HEK293T (cell line): ENCODE measurements around the gene DLG5.

Source experiments
- CTCF ChIA-PET: fragments of 350-600 bp; formaldehyde crosslinking; extraction: SDS; loops from one replicate; lab custom pipeline; 2021; ENCODE audit warnings: antibody characterized with exemption, inconsistent platforms; lab: Yijun Ruan, JAX
- POLR2A ChIA-PET: fragments of 350-600 bp; formaldehyde crosslinking; extraction: SDS; loops from one replicate; lab custom pipeline; 2020; ENCODE audit warnings: antibody characterized with exemption, inconsistent platforms; lab: Yijun Ruan, JAX
- DNase-seq: peaks from one replicate; pipeline ENCODE4 v3.0.0; 2012; ENCODE audit warnings: mixed read lengths; ENCODE audit errors: extremely low spot score
- ARNT ChIP-seq: fragments of 450-650 bp; IDR thresholded peaks from 2 replicates; pipeline ENCODE4 v1.6.1; 2017; ENCODE audit warnings: mild to moderate bottlenecking
- BHLHE40 ChIP-seq: fragments of 450-650 bp; IDR thresholded peaks from 2 replicates; pipeline ENCODE4 v1.6.1; 2016; ENCODE audit warnings: mild to moderate bottlenecking, moderate library complexity, borderline replicate concordance
- CTBP1 ChIP-seq: fragments of 450-650 bp; IDR thresholded peaks from 2 replicates; pipeline ENCODE4 v1.6.1; 2016; ENCODE audit warnings: borderline replicate concordance
- ELF4 ChIP-seq: fragments of 450-650 bp; IDR thresholded peaks from 2 replicates; pipeline ENCODE4 v1.6.1; 2017; ENCODE audit warnings: antibody characterized with exemption
- FOXA1 ChIP-seq: fragments of 450-650 bp; IDR thresholded peaks from 2 replicates; pipeline ENCODE4 v1.6.1; 2016; ENCODE audit warnings: mild to moderate bottlenecking
- FOXK2 ChIP-seq: fragments of 450-650 bp; IDR thresholded peaks from 2 replicates; pipeline ENCODE4 v1.6.1; 2016; ENCODE audit warnings: mild to moderate bottlenecking
- FOXM1 ChIP-seq: fragments of 450-650 bp; IDR thresholded peaks from 2 replicates; pipeline ENCODE4 v1.6.1; 2017; ENCODE audit warnings: mild to moderate bottlenecking, borderline replicate concordance
- HDGF ChIP-seq: fragments of 450-650 bp; IDR thresholded peaks from 2 replicates; pipeline ENCODE4 v1.6.1; 2017; ENCODE audit warnings: antibody characterized with exemption, borderline replicate concordance
- L3MBTL2 ChIP-seq: fragments of 450-650 bp; conservative IDR thresholded peaks from 2 replicates; pipeline ENCODE4 v1.6.1; 2016; ENCODE audit warnings: mild to moderate bottlenecking
- LEF1 ChIP-seq: fragments of 450-650 bp; IDR thresholded peaks from 2 replicates; pipeline ENCODE4 v1.6.1; 2017; ENCODE audit warnings: mild to moderate bottlenecking, borderline replicate concordance
- NFRKB ChIP-seq: fragments of 450-650 bp; IDR thresholded peaks from 2 replicates; pipeline ENCODE4 v1.6.1; 2016; ENCODE audit warnings: mild to moderate bottlenecking, moderate library complexity
- PKNOX1 ChIP-seq: fragments of 450-650 bp; IDR thresholded peaks from 2 replicates; pipeline ENCODE4 v1.6.1; 2016
- SP1 ChIP-seq: fragments of 450-650 bp; IDR thresholded peaks from 2 replicates; pipeline ENCODE4 v1.6.1; 2017
- SUZ12 ChIP-seq: fragments of 450-650 bp; IDR thresholded peaks from 2 replicates; pipeline ENCODE4 v1.6.1; 2016; ENCODE audit warnings: mild to moderate bottlenecking
- TARDBP ChIP-seq: fragments of 450-650 bp; IDR thresholded peaks from 2 replicates; pipeline ENCODE4 v1.6.1; 2016
- ZNF384 ChIP-seq: fragments of 450-650 bp; IDR thresholded peaks from 2 replicates; pipeline ENCODE4 v1.6.1; 2016

The DLG5 gene

DNA sequence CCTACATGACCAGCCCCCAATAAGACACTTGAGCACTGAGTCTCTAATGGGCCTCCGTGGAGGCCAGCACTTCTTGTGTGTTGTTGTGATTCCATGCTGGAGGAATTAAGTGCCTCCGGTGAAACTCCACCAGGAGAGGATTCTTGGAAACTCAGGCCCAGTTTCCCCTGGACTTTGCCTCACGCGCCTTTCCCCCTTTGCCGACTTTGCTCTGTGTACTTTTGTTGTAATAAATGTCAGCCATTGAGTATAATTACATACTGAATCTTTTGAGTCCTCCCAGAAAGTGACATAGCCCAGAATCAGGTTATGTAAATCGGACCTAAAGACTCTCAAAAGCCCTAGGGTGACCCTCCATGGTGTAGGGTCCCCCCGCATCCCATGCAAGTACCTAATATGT lies 82.4 kb downstream of the DLG5 start:
- ChIA-PET CTCF (no interaction called here), POLR2A (no interaction called here)
- no peak for DNase-seq
- TF ChIP-seq PKNOX1, result no peak
- no peak for TF ChIP-seq ELF4
- TF ChIP-seq L3MBTL2, result no peak
- TF ChIP-seq SUZ12, result no peak
- TF ChIP-seq ARNT, result no peak
- no peak for TF ChIP-seq CTBP1
- no peak for TF ChIP-seq SP1
- TF ChIP-seq LEF1, result no peak
- TF ChIP-seq BHLHE40, result no peak

GRCh38 chr10:77843264-77843663 lies 83.3 kb downstream of the DLG5 start:
- TF ChIP-seq PKNOX1 (no peak), FOXK2 (no peak), CTBP1 (no peak), LEF1 (no peak), L3MBTL2 (no peak), NFRKB (no peak), BHLHE40 (no peak), SP1 (no peak), SUZ12 (no peak), ELF4 (no peak), TARDBP (no peak), FOXM1 (no peak), FOXA1 (no peak), ARNT (no peak), ZNF384 (no peak), HDGF (no peak)
- ChIA-PET POLR2A (no interaction called here), CTCF (no interaction called here)
- DNase-seq, result no peak

DNA sequence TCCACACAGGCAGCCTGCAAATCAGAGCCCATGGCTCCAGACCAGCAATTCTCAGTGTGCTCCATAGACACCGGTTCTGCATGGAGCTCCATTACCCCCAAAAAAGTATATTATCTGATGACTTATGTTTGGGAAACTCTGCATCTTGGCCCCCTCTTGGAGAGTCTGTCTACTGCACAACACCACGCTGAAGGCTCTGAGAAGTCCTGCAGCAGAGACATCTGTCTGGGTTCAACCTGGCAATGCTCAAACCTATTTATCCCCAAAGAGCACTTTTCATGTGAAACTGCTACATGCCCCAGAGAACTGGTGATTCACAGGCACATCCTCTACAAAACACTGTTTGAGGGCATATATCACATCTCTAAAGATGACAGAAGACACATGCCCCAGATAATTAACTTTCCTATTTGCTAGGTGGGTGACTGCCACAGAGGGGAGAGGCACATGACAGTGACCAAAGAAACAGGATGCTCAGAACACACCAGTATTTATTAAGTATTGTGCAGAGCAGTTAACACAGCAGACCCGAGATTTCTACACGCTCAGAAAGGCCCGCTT lies 83.8 kb downstream of the DLG5 start:
- TF ChIP-seq LEF1, result no peak
- TF ChIP-seq L3MBTL2, result no peak
- TF ChIP-seq FOXM1, result no peak
- no peak for TF ChIP-seq SP1
- no peak for TF ChIP-seq PKNOX1
- no peak for TF ChIP-seq FOXK2
- no peak for TF ChIP-seq NFRKB
- no peak for TF ChIP-seq TARDBP
- no peak for TF ChIP-seq FOXA1
- TF ChIP-seq HDGF, result no peak
- no peak for TF ChIP-seq BHLHE40
- TF ChIP-seq CTBP1, result no peak
- TF ChIP-seq ELF4, result no peak
- no peak for TF ChIP-seq ZNF384
- TF ChIP-seq SUZ12, result no peak
- no peak for TF ChIP-seq ARNT
- POLR2A ChIA-PET, result no interaction called here
- no peak for DNase-seq
- CTCF ChIA-PET, result no interaction called here

GRCh38 chr10:77841711-77842375 lies 84.7 kb downstream of the DLG5 start:
- POLR2A ChIA-PET, result no interaction called here
- no peak for DNase-seq
- CTCF ChIA-PET, result no interaction called here
- TF ChIP-seq BHLHE40 (no peak), FOXA1 (no peak), SUZ12 (no peak), CTBP1 (no peak), HDGF (no peak), L3MBTL2 (no peak), LEF1 (no peak), TARDBP (no peak), ZNF384 (no peak), ARNT (no peak), SP1 (no peak), FOXM1 (no peak)

- TF ChIP-seq SP1 (no peak), NFRKB (no peak), L3MBTL2 (no peak), SUZ12 (no peak), FOXA1 (no peak), HDGF (no peak), FOXM1 (no peak), LEF1 (no peak), ZNF384 (no peak), ELF4 (no peak), BHLHE40 (no peak), TARDBP (no peak), FOXK2 (no peak), ARNT (no peak), CTBP1 (no peak)
- ChIA-PET CTCF (no interaction called here), POLR2A (no interaction called here)
- DNase-seq, result no peak
These were observed 85.9 kb downstream of the DLG5 start for GRCh38 chr10:77840636-77841035.

DNA sequence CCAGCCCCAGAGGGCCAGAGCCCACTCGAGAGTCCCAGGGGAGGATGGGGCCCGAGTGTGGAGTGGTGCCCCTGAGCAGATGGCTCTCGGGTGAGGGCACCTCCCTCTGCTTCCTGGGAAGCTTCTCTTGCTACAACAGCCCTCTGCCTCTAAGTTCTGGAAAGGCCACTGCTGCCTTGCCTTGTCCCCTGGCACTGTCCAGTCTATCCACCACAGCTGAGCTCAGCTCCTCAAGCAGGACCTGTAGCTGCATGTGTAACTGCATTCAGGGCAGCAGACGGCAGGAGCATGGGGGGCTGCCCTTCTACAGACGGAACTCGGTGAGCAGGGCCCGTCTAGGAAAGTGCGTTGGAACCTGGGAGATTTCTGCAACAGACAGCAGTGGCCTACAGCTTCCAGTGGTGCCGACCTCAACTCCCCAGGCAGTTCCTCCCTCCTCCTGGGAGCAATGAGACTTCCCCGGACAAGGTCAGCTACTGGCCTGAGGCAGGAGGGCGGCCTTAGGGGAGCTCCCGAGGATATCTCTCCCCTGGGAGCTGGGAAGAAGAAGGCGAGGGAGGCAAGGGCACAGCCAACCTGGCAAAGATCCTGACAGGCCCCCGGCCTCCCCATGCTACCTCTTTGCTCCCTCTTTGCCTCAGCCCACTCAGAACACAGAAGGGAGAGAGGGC lies 88.5 kb downstream of the DLG5 start:
- no peak for TF ChIP-seq NFRKB
- no peak for TF ChIP-seq HDGF
- no peak for TF ChIP-seq SP1
- no peak for TF ChIP-seq SUZ12
- no peak for TF ChIP-seq BHLHE40
- TF ChIP-seq PKNOX1, result no peak
- TF ChIP-seq FOXM1, result no peak
- TF ChIP-seq ELF4, result no peak
- no peak for TF ChIP-seq ZNF384
- TF ChIP-seq LEF1, result no peak
- no peak for TF ChIP-seq FOXK2
- no peak for TF ChIP-seq ARNT
- ChIA-PET POLR2A (no interaction called here), CTCF (no interaction called here)
- DNase-seq, result no peak
